HCT116 (cell line): ENCODE measurements around the gene DEXI. TPM values are rescaled to one million over a fixed set of nuclear protein-coding genes. Genes with fewer than 3 reads are reported as not detected.

Source experiments
- ATAC-seq: fragments of 200-7000 bp; cut with Tn5 transposase; 2 replicates; pipeline ENCODE4 v1.9.1; 2020; ENCODE audit warnings: mild to moderate bottlenecking, moderate library complexity
- BruUV-seq: library from RNA; stranded (reverse); fragments of 400-500 nt; replicated peaks from 2 replicates; lab custom pipeline; 2021; lab: Mats Ljungman, UMichigan
- CTCF ChIA-PET: fragments of 300-600 bp; sonication (Branson Sonifier 250); formaldehyde crosslinking; loops from one replicate; lab custom pipeline; 2021; ENCODE audit warnings: antibody characterized with exemption; lab: Charles Lee
- POLR2A ChIA-PET: fragments of 300-600, 350-600 bp; sonication (Branson Sonifier 250); formaldehyde crosslinking; loops from one replicate; lab custom pipeline; 2021; ENCODE audit warnings: antibody characterized with exemption; lab: Charles Lee
- RAD21 ChIA-PET, 2 experiments: fragments of 300-600 bp; sonication (Branson Sonifier 250); formaldehyde crosslinking; loops; one replicate each; lab custom pipeline; 2023; ENCODE audit warnings: low total read pairs in 2 of 2; ENCODE audit not compliant: uncharacterized antibody in 2 of 2, unreplicated experiment in 2 of 2, low non-redundant PET in 1 of 2; lab: Charles Lee
- DNase-seq: peaks from one replicate; pipeline ENCODE4 v3.0.0-alpha.2; 2010; ENCODE audit warnings: low read depth, low spot score
- H2AFZ ChIP-seq: fragments of 200-600 bp; shearing (Covaris generic), sonication (generic); 2 replicates; pipeline ENCODE4 v1.6.1; 2017; ENCODE audit warnings: low read depth, mixed run types, mixed read lengths, antibody characterized with exemption, low read length; ENCODE audit not compliant: poor library complexity, severe bottlenecking
- H3K27ac ChIP-seq: 2 replicates; pipeline ENCODE4 v1.5.1; 2012; ENCODE audit warnings: low read depth, low read length
- H3K27me3 ChIP-seq: fragments of 200-600 bp; sonication (generic); 2 replicates; pipeline ENCODE4 v1.6.1; 2016; ENCODE audit warnings: mixed run types, low read length, mixed read lengths; ENCODE audit not compliant: insufficient read depth
- H3K36me3 ChIP-seq, 2 experiments: fragments of 200-500 bp in 1 of 2; fragments of 200-600 bp in 1 of 2; sonication (Bioruptor generic) in 1 of 2; sonication (generic) in 1 of 2; 2 replicates each; pipeline versions ENCODE4 v1.5.1 to v1.6.1; 2014 to 2016; ENCODE audit warnings: low read length in 2 of 2, inconsistent platforms in 1 of 2, mixed read lengths in 1 of 2, mixed run types in 1 of 2; ENCODE audit not compliant: insufficient read depth in 2 of 2, control insufficient read depth in 1 of 2
- H3K4me1 ChIP-seq, 2 experiments: fragments of 200-600 bp in 1 of 2; sonication (generic) in 1 of 2; 2 replicates each; pipeline versions ENCODE4 v1.5.1 to v1.6.1; 2012 to 2017; ENCODE audit warnings: low read length in 2 of 2, inconsistent platforms in 1 of 2, mild to moderate bottlenecking in 1 of 2, mixed read lengths in 1 of 2, mixed run types in 1 of 2, moderate library complexity in 1 of 2; ENCODE audit not compliant: insufficient read depth in 2 of 2, control insufficient read depth in 1 of 2
- H3K4me2 ChIP-seq: fragments of 200-600 bp; sonication (generic); 2 replicates; pipeline ENCODE4 v1.6.1; 2017; ENCODE audit warnings: mixed run types, low read length, mixed read lengths
- H3K4me3 ChIP-seq, 2 experiments: fragments of 200-600 bp in 1 of 2; sonication (generic) in 1 of 2; replicated peaks in 1 of 2; 2 replicates each; pipeline ENCODE4 v1.5.1; 2011 to 2016; ENCODE audit warnings: low read length in 2 of 2, control low read depth in 1 of 2, low read depth in 1 of 2, mild to moderate bottlenecking in 1 of 2, mixed read lengths in 1 of 2, mixed run types in 1 of 2
- H3K79me2 ChIP-seq: fragments of 200-600 bp; sonication (generic); 2 replicates; pipeline ENCODE4 v1.6.1; 2017; ENCODE audit warnings: mild to moderate bottlenecking, mixed run types, low read length, moderate library complexity, mixed read lengths; ENCODE audit not compliant: insufficient read depth
- H3K9ac ChIP-seq: fragments of 200-600 bp; sonication (generic); 2 replicates; pipeline ENCODE4 v1.6.1; 2016; ENCODE audit warnings: low read length, mixed read lengths
- H3K9me2 ChIP-seq: fragments of 200-600 bp; sonication (generic), shearing (Covaris generic); 2 replicates; pipeline ENCODE4 v1.6.1; 2017; ENCODE audit warnings: mixed run types, mild to moderate bottlenecking, moderate library complexity; ENCODE audit not compliant: insufficient read depth
- H3K9me3 ChIP-seq, 2 experiments: fragments of 200-500 bp in 1 of 2; fragments of 200-600 bp in 1 of 2; sonication (Bioruptor generic) in 1 of 2; sonication (generic) in 1 of 2; 2 replicates each; pipeline ENCODE4 v1.6.1; 2014 to 2017; ENCODE audit warnings: low read length in 2 of 2, mixed read lengths in 2 of 2, inconsistent platforms in 1 of 2, low read depth in 1 of 2, mild to moderate bottlenecking in 1 of 2, mixed run types in 1 of 2, moderate library complexity in 1 of 2; ENCODE audit not compliant: control insufficient read depth in 1 of 2, insufficient read depth in 1 of 2
- H4K20me1 ChIP-seq: fragments of 200-600 bp; sonication (generic), shearing (Covaris generic); 2 replicates; pipeline ENCODE4 v1.6.1; 2017; ENCODE audit warnings: mixed run types, mild to moderate bottlenecking, moderate library complexity; ENCODE audit not compliant: insufficient read depth
- CEBPB ChIP-seq: IDR thresholded peaks from 2 replicates; pipeline ENCODE4 v1.6.1; 2012; ENCODE audit warnings: low read depth
- EGR1 ChIP-seq: IDR thresholded peaks from 2 replicates; pipeline ENCODE4 v1.6.1; 2012; ENCODE audit warnings: low read depth
- ELF1 ChIP-seq: IDR thresholded peaks from 2 replicates; pipeline ENCODE4 v1.6.1; 2012; ENCODE audit warnings: low read depth, borderline replicate concordance
- EZH2 ChIP-seq: fragments of 200-600 bp; sonication (generic); IDR thresholded peaks from 2 replicates; pipeline ENCODE4 v1.6.1; 2017; ENCODE audit warnings: antibody characterized with exemption, mixed run types
- JUND ChIP-seq: IDR thresholded peaks from 2 replicates; pipeline ENCODE4 v1.6.1; 2012
- SIN3A ChIP-seq: IDR thresholded peaks from 2 replicates; pipeline ENCODE4 v1.6.1; 2012; ENCODE audit warnings: low read depth
- SP1 ChIP-seq: IDR thresholded peaks from 2 replicates; pipeline ENCODE4 v1.6.1; 2012; ENCODE audit warnings: low read depth
- TCF7L2 ChIP-seq: IDR thresholded peaks from 2 replicates; pipeline ENCODE4 v1.7.0; 2011; ENCODE audit warnings: borderline replicate concordance, inconsistent platforms; ENCODE audit not compliant: insufficient read depth, insufficient read length; ENCODE audit errors: extremely low read depth
- YY1 ChIP-seq: IDR thresholded peaks from 2 replicates; pipeline ENCODE4 v1.6.1; 2011; ENCODE audit warnings: low read length, low read depth, moderate library complexity, mild to moderate bottlenecking; ENCODE audit not compliant: insufficient replicate concordance; ENCODE audit errors: extremely low read depth
- ZFX ChIP-seq: fragments of 450-650 bp; IDR thresholded peaks from 2 replicates; pipeline ENCODE4 v1.6.1; 2017
- intact Hi-C: fragments of 100-400 bp; cut with micrococcal nuclease; formaldehyde crosslinking; loops from 2 replicates; pipeline ENCODE4 v1.10.0; 2022
- total RNA-seq: library from RNA; stranded (reverse); gene quantifications from one replicate; pipeline ENCODE4 v1.2.1, GENCODE V29; 2021; ENCODE audit not compliant: unreplicated experiment
- TF ChIP-seq, protein P1 (sequence below): IDR thresholded peaks from 2 replicates; pipeline ENCODE4 v1.6.1; 2011; ENCODE audit warnings: mild to moderate bottlenecking, low read length, moderate library complexity; ENCODE audit not compliant: insufficient replicate concordance; ENCODE audit errors: extremely low read depth

The DEXI gene
- total RNA-seq, 1 experiment from 2014 or later: 37.8 TPM

DNA sequence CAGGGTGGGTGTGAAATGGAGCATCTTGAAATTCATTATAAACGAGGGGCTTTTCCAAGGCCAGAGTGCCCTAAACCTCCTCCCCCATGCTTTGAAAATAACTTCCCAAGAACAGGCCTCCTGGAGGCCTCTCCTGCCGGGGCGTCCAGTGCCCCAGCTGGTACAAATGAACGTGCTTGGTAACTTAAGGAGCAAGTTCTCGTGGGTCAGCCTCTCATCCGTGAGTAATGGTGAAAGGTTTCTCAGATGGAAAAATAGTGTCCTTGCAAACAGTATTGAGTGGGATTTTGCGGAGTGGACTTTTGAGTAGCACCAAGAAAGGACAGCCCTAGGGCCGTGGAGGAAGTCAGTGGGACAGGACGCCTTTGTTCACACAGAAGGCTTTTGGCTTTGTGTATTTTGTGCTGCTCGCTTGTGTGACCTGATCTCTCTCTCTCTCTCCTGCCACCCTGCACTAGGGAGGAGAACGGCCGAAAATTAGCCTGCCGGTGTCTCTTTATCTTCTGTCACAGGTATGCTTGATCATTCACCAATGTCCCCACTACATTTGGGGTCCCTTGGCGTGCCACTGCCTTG lies 36.7 kb upstream of the DEXI start:
- TF ChIP-seq ZFX (no peak), EGR1 (no peak), TCF7L2 (no peak), ELF1 (no peak), SIN3A (no peak), JUND (no peak), SP1 (no peak), CEBPB (no peak), EZH2 (no peak), YY1 (no peak)
- TF ChIP-seq, protein P1, sequence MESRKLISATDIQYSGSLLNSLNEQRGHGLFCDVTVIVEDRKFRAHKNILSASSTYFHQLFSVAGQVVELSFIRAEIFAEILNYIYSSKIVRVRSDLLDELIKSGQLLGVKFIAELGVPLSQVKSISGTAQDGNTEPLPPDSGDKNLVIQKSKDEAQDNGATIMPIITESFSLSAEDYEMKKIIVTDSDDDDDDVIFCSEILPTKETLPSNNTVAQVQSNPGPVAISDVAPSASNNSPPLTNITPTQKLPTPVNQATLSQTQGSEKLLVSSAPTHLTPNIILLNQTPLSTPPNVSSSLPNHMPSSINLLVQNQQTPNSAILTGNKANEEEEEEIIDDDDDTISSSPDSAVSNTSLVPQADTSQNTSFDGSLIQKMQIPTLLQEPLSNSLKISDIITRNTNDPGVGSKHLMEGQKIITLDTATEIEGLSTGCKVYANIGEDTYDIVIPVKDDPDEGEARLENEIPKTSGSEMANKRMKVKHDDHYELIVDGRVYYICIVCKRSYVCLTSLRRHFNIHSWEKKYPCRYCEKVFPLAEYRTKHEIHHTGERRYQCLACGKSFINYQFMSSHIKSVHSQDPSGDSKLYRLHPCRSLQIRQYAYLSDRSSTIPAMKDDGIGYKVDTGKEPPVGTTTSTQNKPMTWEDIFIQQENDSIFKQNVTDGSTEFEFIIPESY: no peak
- Histone ChIP-seq H3K27ac (no peak overlapping the region), H4K20me1 (no peaks in the 10 kb centered on the region), H3K4me1 (peaks cover 0 to 5% of the 10 kb centered on the region in 2 experiments; a peak in 1 of 4 replicates), H3K9me2 (no peaks in the 10 kb centered on the region), H3K27me3 (no peaks in the 10 kb centered on the region), H3K9ac (no peak overlapping the region), H3K79me2 (no peaks in the 10 kb centered on the region), H3K9me3 (no peaks in the 10 kb centered on the region), H3K4me3 (no peak overlapping the region), H3K4me2 (no peak overlapping the region), H3K36me3 (peaks cover 0 to 2% of the 10 kb centered on the region in 2 experiments; a peak in 1 of 4 replicates), H2AFZ (no peak overlapping the region)
- ChIA-PET POLR2A (no interaction called here), CTCF (no interaction called here), RAD21 (no interaction called here)
- ATAC-seq (no peak), DNase-seq (no peak)
- intact Hi-C loops: no loop called here
- BruUV-seq: no TSS peak
